ENCODE data around the gene MFAP4. TPM values are rescaled to one million over a fixed set of nuclear protein-coding genes. Genes with fewer than 3 reads are reported as not detected.

MFAP4 gene
- under 1 TPM; 0.13 to 0.48 (median 0.30) TPM for total RNA-seq

GRCh38 chr17:19386974-19387920 is at the start of gene MFAP4:
Gene MFAP4, minus strand, starts transcription at chr17:19387190. Its CDS starts 35 bp downstream, at chr17:19387155.
- Mint-ChIP-seq H3K4me3 (no peak within 1 kb of the TSS), H3K9me3 (no peaks in the 10 kb centered on the region), H3K36me3 (ENCODE audit: insufficient read depth) (peaks cover 9% of the 10 kb centered on the region), H3K27me3 (ENCODE audit: low read depth) (no peaks in the 10 kb centered on the region), H3K4me1 (ENCODE audit: low read depth) (peaks cover 1% of the 10 kb centered on the region)
- DNase-seq (no peak), ATAC-seq (no peak)

DNA sequence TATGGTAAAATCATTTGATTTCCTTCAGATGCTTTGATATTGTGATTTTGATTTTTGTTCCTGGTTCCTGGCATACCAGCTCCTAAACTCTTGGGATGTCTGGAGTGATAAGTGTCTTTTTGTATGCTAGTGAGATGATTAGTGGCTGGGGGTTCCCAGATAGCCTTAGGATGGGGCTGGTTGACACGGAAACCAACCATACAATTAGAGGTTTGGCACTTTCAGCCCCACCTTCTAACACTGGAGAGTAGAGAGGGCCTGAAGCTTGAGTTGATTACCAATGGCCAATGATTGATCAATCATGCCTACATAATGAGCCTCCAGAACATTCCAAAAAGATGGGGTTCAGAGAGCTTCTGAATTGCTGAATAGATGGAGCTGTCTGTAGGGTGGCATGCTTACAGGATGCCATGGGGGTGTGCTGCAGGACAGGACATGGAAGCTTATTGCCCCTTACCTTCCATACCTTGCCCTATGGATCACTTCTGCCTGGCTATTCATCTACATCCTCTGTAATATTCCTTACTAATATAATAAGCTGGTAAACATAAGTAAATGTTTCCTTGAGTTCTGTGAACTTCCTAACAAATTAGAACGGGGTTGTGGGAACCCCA is 46.8 kb upstream of the MFAP4 start:
- ATAC-seq (no peak), DNase-seq (no peak)
- H3K4me1 Mint-ChIP-seq (ENCODE audit: low read depth): no peaks in the 10 kb centered on the region
- no peak overlapping the region for H3K4me3 Mint-ChIP-seq
- no peaks in the 10 kb centered on the region for H3K36me3 Mint-ChIP-seq (ENCODE audit: insufficient read depth)
- H3K27me3 Mint-ChIP-seq (ENCODE audit: low read depth): peaks cover 5% of the 10 kb centered on the region
- no peaks in the 10 kb centered on the region for H3K9me3 Mint-ChIP-seq

DNA sequence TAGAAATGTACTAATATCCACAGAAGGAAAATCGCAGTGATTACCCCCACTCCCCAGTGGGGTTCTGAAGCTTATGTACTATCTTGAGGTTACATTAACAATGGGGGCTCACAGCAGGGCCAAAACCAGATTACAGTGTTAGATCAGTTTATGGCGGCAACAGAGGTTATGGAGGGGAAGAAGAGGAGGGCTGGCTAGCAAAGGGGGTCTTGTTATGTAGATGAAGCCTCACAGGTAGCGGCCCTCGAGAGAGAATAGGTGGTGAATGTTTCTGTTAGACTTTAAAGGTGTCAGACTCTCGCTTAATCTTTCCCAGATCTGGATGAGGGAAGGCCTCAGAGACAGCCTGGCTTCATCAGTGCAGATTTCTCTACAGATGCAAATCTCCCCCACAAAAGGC is 46.3 kb upstream of the MFAP4 start:
- DNase-seq (no peak), ATAC-seq (no peak)
- no peak overlapping the region for H3K4me3 Mint-ChIP-seq
- no peaks in the 10 kb centered on the region for H3K36me3 Mint-ChIP-seq (ENCODE audit: insufficient read depth)
- H3K9me3 Mint-ChIP-seq: no peaks in the 10 kb centered on the region
- H3K27me3 Mint-ChIP-seq (ENCODE audit: low read depth): peaks cover 6% of the 10 kb centered on the region
- H3K4me1 Mint-ChIP-seq (ENCODE audit: low read depth): no peaks in the 10 kb centered on the region

DNA sequence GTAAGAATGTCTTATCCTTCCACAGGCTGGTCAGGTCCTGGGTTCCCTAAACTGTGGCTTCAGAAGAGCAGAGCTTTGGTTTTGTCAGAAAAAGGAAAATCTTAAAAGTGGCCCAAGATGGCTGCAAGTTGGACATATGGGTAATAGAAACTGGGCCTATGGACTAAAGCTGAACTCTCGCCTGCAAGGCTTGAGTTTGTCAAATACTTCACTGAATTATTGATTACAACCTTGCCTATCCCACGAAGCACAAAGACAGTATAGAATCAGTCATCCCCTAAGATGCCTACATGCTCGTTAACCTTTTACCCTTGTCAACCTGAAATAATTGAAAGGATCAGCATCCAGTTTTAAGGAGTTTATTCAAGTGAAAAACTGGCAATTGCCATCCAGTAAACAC is 44.7 kb upstream of the MFAP4 start:
- H3K4me1 Mint-ChIP-seq (ENCODE audit: low read depth): no peaks in the 10 kb centered on the region
- DNase-seq (no peak), ATAC-seq (no peak)
- peaks cover 11% of the 10 kb centered on the region for H3K27me3 Mint-ChIP-seq (ENCODE audit: low read depth)
- H3K4me3 Mint-ChIP-seq: no peak overlapping the region
- no peaks in the 10 kb centered on the region for H3K36me3 Mint-ChIP-seq (ENCODE audit: insufficient read depth)
- no peaks in the 10 kb centered on the region for H3K9me3 Mint-ChIP-seq

DNA sequence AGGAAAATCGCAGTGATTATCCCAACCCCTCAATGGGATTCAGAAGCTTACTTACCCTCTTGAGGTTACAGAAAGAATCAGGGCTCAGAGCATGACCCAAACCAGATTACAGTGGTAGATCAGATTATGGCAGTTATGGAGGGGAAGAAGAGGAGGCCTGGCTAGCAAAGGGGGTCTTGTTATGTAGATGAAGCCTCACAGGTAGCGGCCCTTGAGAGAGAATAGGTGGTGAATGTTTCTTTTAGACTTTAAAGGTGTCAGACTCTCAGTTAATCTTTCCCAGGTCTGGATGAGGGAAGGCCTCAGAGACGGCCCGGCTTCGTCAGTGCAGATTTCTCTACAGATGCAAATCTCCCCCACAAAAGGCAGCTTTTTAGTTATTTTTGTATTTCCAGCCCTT is 39.6 kb upstream of the MFAP4 start:
- no peak overlapping the region for H3K4me3 Mint-ChIP-seq
- no peaks in the 10 kb centered on the region for H3K9me3 Mint-ChIP-seq
- ATAC-seq (no peak), DNase-seq (no peak)
- no peaks in the 10 kb centered on the region for H3K36me3 Mint-ChIP-seq (ENCODE audit: insufficient read depth)
- H3K27me3 Mint-ChIP-seq (ENCODE audit: low read depth): peaks cover 11% of the 10 kb centered on the region
- no peaks in the 10 kb centered on the region for H3K4me1 Mint-ChIP-seq (ENCODE audit: low read depth)

DNA sequence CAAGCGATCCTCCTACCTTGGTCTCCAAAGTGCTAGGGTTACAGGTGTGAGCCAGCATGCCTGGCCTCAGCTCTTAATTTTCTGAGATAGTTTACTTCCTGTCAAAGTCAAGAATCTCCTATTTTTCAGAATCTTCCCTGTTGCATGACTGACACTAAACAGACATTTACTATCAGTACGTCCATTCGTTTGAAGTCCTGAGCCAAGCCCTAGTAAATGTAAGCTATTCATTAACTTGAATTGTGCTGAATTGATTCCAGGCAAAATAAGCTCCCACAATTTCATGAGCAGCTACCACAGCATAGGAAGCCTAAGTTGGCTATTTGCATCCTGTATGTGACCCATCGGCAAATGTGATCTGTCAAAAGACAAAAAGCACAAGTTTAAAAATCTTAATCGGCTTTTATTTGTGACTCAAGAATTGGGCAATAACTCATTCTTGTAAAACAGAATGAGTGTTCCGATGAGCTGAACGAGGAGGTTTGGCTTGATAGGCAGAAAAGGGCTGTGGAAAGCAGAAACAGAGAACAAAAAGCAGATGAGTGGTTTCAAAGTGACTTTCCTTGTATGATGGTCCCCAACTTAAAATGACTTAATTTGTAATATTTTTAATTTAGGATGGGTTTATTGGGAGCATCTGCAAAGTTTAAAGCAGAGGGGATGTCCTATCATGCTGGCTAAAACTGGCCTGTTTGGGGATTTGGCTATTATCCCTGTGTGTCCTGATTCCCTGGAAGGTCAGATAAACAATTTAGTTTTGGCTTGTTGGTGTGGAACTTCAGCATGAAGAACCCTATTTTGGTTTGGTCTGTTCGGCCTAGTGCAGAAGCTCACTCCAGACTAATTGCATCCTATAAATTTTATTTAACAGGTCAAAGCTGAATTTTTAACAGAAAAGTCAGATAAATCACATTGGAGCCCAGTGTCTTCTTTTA is 38.2 kb upstream of the MFAP4 start:
- Mint-ChIP-seq H3K36me3 (ENCODE audit: insufficient read depth) (no peaks in the 10 kb centered on the region), H3K4me3 (no peak overlapping the region), H3K27me3 (ENCODE audit: low read depth) (peaks cover 11% of the 10 kb centered on the region), H3K9me3 (no peaks in the 10 kb centered on the region), H3K4me1 (ENCODE audit: low read depth) (no peaks in the 10 kb centered on the region)
- ATAC-seq: no peak
- DNase-seq: no peak

DNA sequence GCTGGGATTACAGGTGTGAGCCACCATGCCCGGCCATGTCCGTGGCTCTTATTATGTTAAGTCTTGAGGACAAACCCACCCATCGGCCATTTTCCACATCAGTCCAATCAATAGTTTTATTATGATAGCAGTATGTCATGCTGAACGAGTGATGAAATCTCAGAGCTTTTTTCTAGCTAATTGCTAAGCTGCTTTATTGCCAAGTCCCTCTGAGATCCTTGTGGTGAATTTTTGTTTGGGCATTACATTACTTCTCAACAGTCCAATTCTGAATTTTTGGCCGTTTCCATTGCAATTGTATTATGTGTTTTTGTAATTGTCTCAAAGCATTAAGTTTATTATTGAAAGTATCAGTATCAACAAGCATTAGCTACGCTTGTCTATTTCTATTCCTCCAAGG is 34.9 kb upstream of the MFAP4 start:
- Mint-ChIP-seq H3K36me3 (ENCODE audit: insufficient read depth) (no peaks in the 10 kb centered on the region), H3K4me3 (no peak overlapping the region), H3K4me1 (ENCODE audit: low read depth) (peaks cover 13% of the 10 kb centered on the region), H3K27me3 (ENCODE audit: low read depth) (no peaks in the 10 kb centered on the region), H3K9me3 (no peaks in the 10 kb centered on the region)
- no peak for ATAC-seq
- no peak for DNase-seq

DNA sequence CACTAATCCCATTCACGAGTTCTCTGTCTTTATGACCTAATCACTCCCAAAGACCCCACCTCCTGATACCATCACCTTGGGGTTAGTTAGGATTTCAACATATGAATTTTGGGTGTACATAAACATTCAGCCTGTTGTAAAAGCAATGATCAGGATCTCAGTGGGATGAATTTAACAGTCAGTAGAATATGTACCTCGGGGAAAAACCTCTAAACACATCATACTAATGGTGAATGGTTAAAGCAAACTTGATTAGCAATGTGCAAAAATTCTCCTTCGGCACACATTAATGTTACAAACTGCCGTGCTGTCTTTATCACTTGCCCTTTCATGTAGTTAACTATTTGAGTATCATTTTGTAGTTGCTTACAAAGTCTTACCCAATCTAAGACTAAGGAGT is 34.2 kb upstream of the MFAP4 start:
- H3K9me3 Mint-ChIP-seq: no peaks in the 10 kb centered on the region
- no peak for DNase-seq
- no peaks in the 10 kb centered on the region for H3K27me3 Mint-ChIP-seq (ENCODE audit: low read depth)
- H3K36me3 Mint-ChIP-seq (ENCODE audit: insufficient read depth): no peaks in the 10 kb centered on the region
- no peak overlapping the region for H3K4me3 Mint-ChIP-seq
- H3K4me1 Mint-ChIP-seq (ENCODE audit: low read depth): peaks cover 13% of the 10 kb centered on the region
- ATAC-seq: no peak

GRCh38 chr17:19418251-19418992 is 31.4 kb upstream of the MFAP4 start:
- Mint-ChIP-seq H3K9me3 (no peaks in the 10 kb centered on the region), H3K27me3 (ENCODE audit: low read depth) (peaks cover under 1% of the 10 kb centered on the region), H3K4me3 (no peak overlapping the region), H3K36me3 (ENCODE audit: insufficient read depth) (no peaks in the 10 kb centered on the region), H3K4me1 (ENCODE audit: low read depth) (peaks cover 13% of the 10 kb centered on the region)
- peak; percentile 55 to 58 for ATAC-seq
- DNase-seq: no peak

GRCh38 chr17:19417611-19418010 is 30.6 kb upstream of the MFAP4 start:
- no peaks in the 10 kb centered on the region for H3K9me3 Mint-ChIP-seq
- no peak for DNase-seq
- peaks cover 2% of the 10 kb centered on the region for H3K27me3 Mint-ChIP-seq (ENCODE audit: low read depth)
- H3K4me1 Mint-ChIP-seq (ENCODE audit: low read depth): peaks cover 13% of the 10 kb centered on the region
- ATAC-seq: no peak
- no peaks in the 10 kb centered on the region for H3K36me3 Mint-ChIP-seq (ENCODE audit: insufficient read depth)
- no peak overlapping the region for H3K4me3 Mint-ChIP-seq

GRCh38 chr17:19415806-19416775 is 29.1 kb upstream of the MFAP4 start:
- Mint-ChIP-seq H3K9me3 (no peaks in the 10 kb centered on the region), H3K4me1 (ENCODE audit: low read depth) (peaks cover 13% of the 10 kb centered on the region), H3K4me3 (no peak overlapping the region), H3K27me3 (ENCODE audit: low read depth) (peaks cover 3% of the 10 kb centered on the region), H3K36me3 (ENCODE audit: insufficient read depth) (no peaks in the 10 kb centered on the region)
- DNase-seq (no peak), ATAC-seq (no peak)

DNA sequence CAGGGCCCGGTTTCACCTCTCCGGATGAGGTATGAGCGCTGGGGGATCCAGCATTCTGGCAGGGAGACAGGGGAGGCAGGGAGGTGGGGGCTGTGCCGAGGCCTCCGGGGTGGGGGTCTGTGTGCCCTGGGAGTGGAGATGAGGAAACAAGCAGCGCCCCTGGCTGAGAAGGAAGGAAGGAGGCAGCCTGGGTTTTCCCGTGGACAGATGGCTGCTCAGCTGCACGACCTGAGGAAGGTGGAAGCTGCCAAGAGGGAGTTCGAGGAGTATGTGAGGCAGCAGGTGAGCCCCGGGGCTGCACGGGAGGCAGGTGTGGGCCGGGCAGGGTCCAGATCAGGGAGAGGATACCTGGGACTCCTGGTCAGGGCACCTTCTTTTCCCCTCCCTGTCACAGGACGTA is 28.3 kb upstream of the MFAP4 start:
- Mint-ChIP-seq H3K27me3 (ENCODE audit: low read depth) (peaks cover 4% of the 10 kb centered on the region), H3K4me1 (ENCODE audit: low read depth) (peaks cover 13% of the 10 kb centered on the region), H3K9me3 (no peaks in the 10 kb centered on the region), H3K36me3 (ENCODE audit: insufficient read depth) (no peaks in the 10 kb centered on the region), H3K4me3 (no peak overlapping the region)
- ATAC-seq (no peak), DNase-seq (no peak)

Data from activated T-cell treated with anti-CD3 and anti-CD28 coated beads, Interleukin-2, amount 50 U/mL, for 4 hours (primary cell).